Activated T-helper 1 cell treated with anti-CD3 and anti-CD28 coated beads, Interleukin-2, amount 50 U/mL, for 16 hours (primary cell): ENCODE results near the gene NHLRC4.

ENCODE experiments used
- DNase-seq, 2 donors: peaks; one replicate each; pipeline ENCODE4 v3.0.0-alpha.2; 2020; ENCODE audit warnings: low read depth in 1 of 2, low spot score in 1 of 2

NHLRC4 gene

GRCh38 chr16:565419-566330 is 1.1 kb upstream of the NHLRC4 start:
- DNase-seq, result no peak

GRCh38 chr16:567373-568256 is 810 bp downstream of the NHLRC4 start:
- no peak for DNase-seq

- no peak for DNase-seq
These were observed 1.8 kb downstream of the NHLRC4 start for GRCh38 chr16:568401-569258.

GRCh38 chr16:569445-570254 is 2.8 kb downstream of the NHLRC4 start, which contains the start of gene PIGQ:
Gene PIGQ (plus strand): TSS chr16:569968. CDS start chr16:574075, 4,107 bp downstream.
- peak; percentile 38 to 52 for DNase-seq

- no peak for DNase-seq
These were observed 6.3 kb downstream of the NHLRC4 start for GRCh38 chr16:572865-573650.

- DNase-seq, result no peak
These were observed 7.4 kb downstream of the NHLRC4 start for GRCh38 chr16:574021-574760.

GRCh38 chr16:575354-576196 is 8.8 kb downstream of the NHLRC4 start:
- no peak for DNase-seq

- no peak for DNase-seq
These were observed 9.5 kb downstream of the NHLRC4 start for GRCh38 chr16:576197-576822.

- no peak for DNase-seq
These were observed 10.0 kb downstream of the NHLRC4 start for GRCh38 chr16:576823-577201.

- DNase-seq, result no peak
These were observed 11.0 kb downstream of the NHLRC4 start for GRCh38 chr16:577796-578195.

GRCh38 chr16:578232-578869 is 11.5 kb downstream of the NHLRC4 start:
- no peak for DNase-seq

- peak in 1 of 2 donors; percentile 32 for DNase-seq
These were observed 12.1 kb downstream of the NHLRC4 start for GRCh38 chr16:578870-579405.

GRCh38 chr16:580141-580945 is 13.5 kb downstream of the NHLRC4 start:
- no peak for DNase-seq

GRCh38 chr16:580946-581498 is 14.2 kb downstream of the NHLRC4 start:
- DNase-seq, result no peak

GRCh38 chr16:582218-582613 is 15.4 kb downstream of the NHLRC4 start:
- no peak for DNase-seq
